GM23248 (cell line): Measurements from ENCODE around the gene ABCC12.

Experiments used
- EZH2 ChIP-seq: fragments of 200-600 bp; sonication (generic); IDR thresholded peaks from 2 replicates; pipeline ENCODE4 v1.6.1; 2018; ENCODE audit warnings: antibody characterized with exemption, mild to moderate bottlenecking; ENCODE audit not compliant: insufficient read depth, poor library complexity, severe bottlenecking
- EZH2phosphoT487 ChIP-seq: fragments of 200-600 bp; sonication (generic); IDR thresholded peaks from 2 replicates; pipeline ENCODE4 v1.6.1; 2018; ENCODE audit warnings: antibody characterized with exemption, moderate library complexity, mild to moderate bottlenecking, low read depth; ENCODE audit not compliant: insufficient read depth

- no peak for TF ChIP-seq EZH2
- no peak for TF ChIP-seq EZH2phosphoT487
Measured at GRCh38 chr16:48110000-48110399, 45.8 kb downstream of the ABCC12 start.
